ENCODE results near the gene VTA1.

DNA sequence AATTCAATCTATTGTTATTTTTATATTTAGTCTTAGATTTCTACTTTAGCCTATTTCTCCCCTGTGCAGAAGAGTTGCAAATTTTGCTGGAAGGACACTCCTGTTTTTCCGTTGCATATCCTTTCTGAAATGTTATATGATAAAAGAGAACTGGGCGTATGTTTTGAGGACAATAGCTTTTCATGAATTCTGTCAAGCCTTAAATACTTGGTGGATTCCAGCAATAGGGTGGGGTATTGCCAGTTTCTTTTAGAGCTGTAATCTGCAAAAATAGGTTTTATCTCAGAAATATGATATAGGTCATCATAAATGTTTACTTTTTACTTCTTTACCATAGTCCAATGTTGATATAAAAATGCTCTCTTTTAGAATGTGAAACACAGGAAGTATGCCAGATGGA is 42.0 kb downstream of the VTA1 start:
- TF ChIP-seq, protein P1, sequence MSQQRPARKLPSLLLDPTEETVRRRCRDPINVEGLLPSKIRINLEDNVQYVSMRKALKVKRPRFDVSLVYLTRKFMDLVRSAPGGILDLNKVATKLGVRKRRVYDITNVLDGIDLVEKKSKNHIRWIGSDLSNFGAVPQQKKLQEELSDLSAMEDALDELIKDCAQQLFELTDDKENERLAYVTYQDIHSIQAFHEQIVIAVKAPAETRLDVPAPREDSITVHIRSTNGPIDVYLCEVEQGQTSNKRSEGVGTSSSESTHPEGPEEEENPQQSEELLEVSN (IDR thresholded peaks at IDR 0.05), result no peak
- TF ChIP-seq POLR2A (IDR thresholded peaks at IDR 0.05; ENCODE audit: control extremely low read depth in 1 of 2, low read depth in 2 of 2, low read length in 2 of 2) (no peak), CTCF (IDR thresholded peaks at IDR 0.05; ENCODE audit: control extremely low read depth in 1 of 3, insufficient read depth in 1 of 3, low read depth in 1 of 3, low read length in 3 of 3) (no peak)

All from H1 (cell line).